Natural killer cell (primary cell): ENCODE data around the gene NDEL1. TPM values are rescaled to one million over a fixed set of nuclear protein-coding genes. Genes with fewer than 3 reads are reported as not detected.

ENCODE experiments used
- ATAC-seq, 3 donors: fragments of 150-1000 bp in 2 of 3; fragments of 200-7000 bp in 1 of 3; cut with Tn5 transposase; 1 replicate in 1 of 3; 2 replicates in 2 of 3; pipeline ENCODE4 v1.10.0; 2021; ENCODE audit warnings: mild to moderate bottlenecking in 2 of 3, moderate library complexity in 2 of 3
- DNase-seq, 2 donors: peaks; one replicate each; pipeline versions ENCODE4 v3.0.0 to v3.0.0-alpha.2; 2013 to 2021; ENCODE audit warnings: mixed read lengths in 1 of 2
- H3K27ac ChIP-seq: one replicate; pipeline ENCODE4 v1.5.1; 2013; ENCODE audit warnings: mild to moderate bottlenecking, low read length
- H3K27me3 ChIP-seq: one replicate; pipeline ENCODE4 v1.6.1; 2013; ENCODE audit warnings: low read length; ENCODE audit not compliant: control insufficient read depth, insufficient read depth
- H3K36me3 ChIP-seq: one replicate; pipeline ENCODE4 v1.6.1; 2013; ENCODE audit warnings: low read length; ENCODE audit not compliant: control insufficient read depth, insufficient read depth
- H3K4me1 ChIP-seq: one replicate; pipeline ENCODE4 v1.6.1; 2013; ENCODE audit warnings: low read length; ENCODE audit not compliant: control insufficient read depth, insufficient read depth
- H3K4me3 ChIP-seq: one replicate; pipeline ENCODE4 v1.5.1; 2013; ENCODE audit warnings: low read length
- H3K9me3 ChIP-seq: one replicate; pipeline ENCODE4 v1.6.1; 2013; ENCODE audit warnings: low read length; ENCODE audit not compliant: control insufficient read depth, insufficient read depth
- H3K27ac Mint-ChIP-seq, 2 donors: one replicate each; pipeline ENCODE4 v1.8.0; 2022; ENCODE audit warnings: mild to moderate bottlenecking in 2 of 2, mixed read lengths in 2 of 2, moderate library complexity in 1 of 2
- H3K27me3 Mint-ChIP-seq, 2 donors: one replicate each; pipeline ENCODE4 v1.8.0; 2022; ENCODE audit warnings: low read depth in 2 of 2, mixed read lengths in 2 of 2
- H3K36me3 Mint-ChIP-seq: one replicate; pipeline ENCODE4 v1.8.0; 2022; ENCODE audit warnings: mixed read lengths
- H3K4me1 Mint-ChIP-seq, 2 donors: one replicate each; pipeline ENCODE4 v1.8.0; 2022; ENCODE audit warnings: mixed read lengths in 2 of 2
- H3K4me3 Mint-ChIP-seq: one replicate; pipeline ENCODE4 v1.8.0; 2022; ENCODE audit warnings: mild to moderate bottlenecking, moderate library complexity, mixed read lengths
- H3K9me3 Mint-ChIP-seq, 2 donors: one replicate each; pipeline ENCODE4 v1.8.0; 2022; ENCODE audit warnings: mixed read lengths in 2 of 2
- WGBS: methylation state at CpG from one replicate; pipeline ENCODE4 v1.1.7; 2013; ENCODE audit warnings: missing lambda C conversion rate; ENCODE audit not compliant: insufficient coverage; 5-methylcytosine and 5-hydroxymethylcytosine counted together
- intact Hi-C: fragments of 100-400 bp; cut with micrococcal nuclease; formaldehyde crosslinking; loops from one replicate; pipeline ENCODE4 v1.14.2; 2022
- total RNA-seq, 4 donors: library from RNA; stranded (reverse); fragments of 120-200 nt in 1 of 4; gene quantifications; one replicate each; pipeline versions ENCODE4 v1.2.3 to v1.2.4, GENCODE V29; 2013 to 2022
- TF ChIP-seq, protein P1 (sequence below): fragments of 200-600 bp; IDR thresholded peaks from one replicate; pipeline ENCODE4 v1.8.0; 2022; ENCODE audit warnings: antibody characterized with exemption

Gene NDEL1
- total RNA-seq, 3 donors from 2014 or later (not counting 1 experiment from before 2014, with no cell fraction given): 174 to 219 (median 193) TPM

DNA sequence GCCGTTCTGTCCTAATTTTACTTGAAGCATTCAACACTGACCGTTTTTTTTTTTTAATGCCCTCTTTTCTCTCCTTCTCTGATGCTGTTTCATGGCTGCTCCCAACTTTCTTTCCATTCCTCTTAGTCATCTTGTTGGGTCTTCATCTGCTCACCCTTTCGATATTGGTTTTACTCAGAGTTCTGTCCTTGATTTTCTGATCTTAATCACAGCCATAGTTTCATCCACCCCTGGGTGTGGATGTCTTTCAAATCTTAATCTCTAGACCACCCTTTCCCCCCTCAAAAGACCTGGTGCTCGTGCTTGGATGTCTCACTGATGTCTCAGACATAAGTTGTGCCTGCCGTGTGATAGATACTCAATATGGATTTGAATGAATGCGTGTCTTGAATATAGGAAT, 22.4 kb downstream of the NDEL1 start:
- TF ChIP-seq, protein P1, sequence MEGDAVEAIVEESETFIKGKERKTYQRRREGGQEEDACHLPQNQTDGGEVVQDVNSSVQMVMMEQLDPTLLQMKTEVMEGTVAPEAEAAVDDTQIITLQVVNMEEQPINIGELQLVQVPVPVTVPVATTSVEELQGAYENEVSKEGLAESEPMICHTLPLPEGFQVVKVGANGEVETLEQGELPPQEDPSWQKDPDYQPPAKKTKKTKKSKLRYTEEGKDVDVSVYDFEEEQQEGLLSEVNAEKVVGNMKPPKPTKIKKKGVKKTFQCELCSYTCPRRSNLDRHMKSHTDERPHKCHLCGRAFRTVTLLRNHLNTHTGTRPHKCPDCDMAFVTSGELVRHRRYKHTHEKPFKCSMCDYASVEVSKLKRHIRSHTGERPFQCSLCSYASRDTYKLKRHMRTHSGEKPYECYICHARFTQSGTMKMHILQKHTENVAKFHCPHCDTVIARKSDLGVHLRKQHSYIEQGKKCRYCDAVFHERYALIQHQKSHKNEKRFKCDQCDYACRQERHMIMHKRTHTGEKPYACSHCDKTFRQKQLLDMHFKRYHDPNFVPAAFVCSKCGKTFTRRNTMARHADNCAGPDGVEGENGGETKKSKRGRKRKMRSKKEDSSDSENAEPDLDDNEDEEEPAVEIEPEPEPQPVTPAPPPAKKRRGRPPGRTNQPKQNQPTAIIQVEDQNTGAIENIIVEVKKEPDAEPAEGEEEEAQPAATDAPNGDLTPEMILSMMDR: no peak
- DNase-seq: no peak
- no peaks in the 10 kb centered on the region for H3K4me1 ChIP-seq
- H3K27ac ChIP-seq: no peak overlapping the region
- intact Hi-C loops: no loop called here
- 99% methylated on average over 6 of the region's 6 CpGs for WGBS
- peaks cover 90% of the 10 kb centered on the region for H3K36me3 ChIP-seq
- no peaks in the 10 kb centered on the region for H3K27me3 ChIP-seq
- no peak for ATAC-seq
- Mint-ChIP-seq H3K27me3 (no peaks in the 10 kb centered on the region), H3K4me1 (peaks cover 6 to 24% of the 10 kb centered on the region in 2 donors), H3K36me3 (peaks cover 14% of the 10 kb centered on the region), H3K9me3 (no peaks in the 10 kb centered on the region), H3K27ac (peak overlapping the region in 1 of 2 donors; percentile 20), H3K4me3 (no peak overlapping the region)
- H3K9me3 ChIP-seq: no peaks in the 10 kb centered on the region
- no peak overlapping the region for H3K4me3 ChIP-seq

DNA sequence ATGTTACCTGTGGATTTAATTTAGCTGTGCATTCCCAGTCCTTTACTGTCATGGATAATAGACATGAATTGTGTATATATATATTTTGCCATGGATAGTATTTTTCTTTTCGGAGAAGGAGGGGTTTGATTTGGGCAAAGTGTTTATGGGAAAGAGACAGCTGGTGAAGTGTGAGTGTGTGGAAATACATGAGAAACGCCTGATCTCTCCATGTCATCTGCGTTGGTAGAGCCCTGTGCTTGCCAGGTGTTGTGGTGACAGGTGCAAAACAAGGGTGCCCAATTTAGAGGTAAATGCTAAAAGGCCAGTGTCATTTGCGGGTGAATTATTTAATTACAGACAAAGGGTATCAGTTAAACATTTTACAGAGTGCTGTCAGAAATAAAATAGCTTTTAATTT, 23.4 kb downstream of the NDEL1 start:
- no peaks in the 10 kb centered on the region for H3K27me3 Mint-ChIP-seq
- TF ChIP-seq, protein P1: no peak
- H3K36me3 Mint-ChIP-seq: peaks cover 14% of the 10 kb centered on the region
- Histone ChIP-seq H3K36me3 (peaks cover 89% of the 10 kb centered on the region), H3K9me3 (no peaks in the 10 kb centered on the region), H3K27me3 (no peaks in the 10 kb centered on the region), H3K27ac (no peak overlapping the region), H3K4me1 (no peaks in the 10 kb centered on the region), H3K4me3 (no peak overlapping the region)
- peaks cover 9 to 27% of the 10 kb centered on the region in 2 donors for H3K4me1 Mint-ChIP-seq
- no peak overlapping the region for H3K4me3 Mint-ChIP-seq
- H3K27ac Mint-ChIP-seq: no peak overlapping the region
- 94% methylated on average over 4 of the region's 4 CpGs for WGBS
- intact Hi-C loops: no loop called here
- H3K9me3 Mint-ChIP-seq: no peaks in the 10 kb centered on the region
- DNase-seq (no peak), ATAC-seq (no peak)

DNA sequence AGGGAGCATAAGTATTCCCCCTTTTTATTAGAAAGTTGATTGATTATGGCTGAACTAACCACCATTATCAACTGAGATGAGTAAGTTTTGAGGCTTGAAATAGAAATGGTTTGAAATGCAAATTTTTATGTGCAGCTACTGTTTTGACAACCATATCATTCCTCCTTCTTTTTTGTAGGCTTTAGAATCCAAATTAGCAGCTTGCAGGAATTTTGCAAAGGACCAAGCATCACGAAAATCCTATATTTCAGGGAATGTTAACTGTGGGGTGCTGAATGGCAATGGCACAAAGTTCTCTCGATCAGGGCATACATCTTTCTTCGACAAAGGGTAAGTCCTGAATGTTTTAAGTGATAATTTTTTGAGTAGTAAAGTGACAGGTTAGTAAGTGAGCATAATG, 24.1 kb downstream of the NDEL1 start:
- Histone ChIP-seq H3K27me3 (no peaks in the 10 kb centered on the region), H3K4me1 (no peaks in the 10 kb centered on the region), H3K4me3 (no peak overlapping the region), H3K9me3 (no peaks in the 10 kb centered on the region), H3K27ac (no peak overlapping the region), H3K36me3 (peaks cover 83% of the 10 kb centered on the region)
- H3K36me3 Mint-ChIP-seq: peaks cover 14% of the 10 kb centered on the region
- H3K9me3 Mint-ChIP-seq: no peaks in the 10 kb centered on the region
- peaks cover 15 to 34% of the 10 kb centered on the region in 2 donors for H3K4me1 Mint-ChIP-seq
- ATAC-seq: no peak
- no peaks in the 10 kb centered on the region for H3K27me3 Mint-ChIP-seq
- WGBS: 99% methylated on average over 3 of the region's 3 CpGs
- no peak overlapping the region for H3K27ac Mint-ChIP-seq
- no peak for DNase-seq
- intact Hi-C loops: no loop called here
- TF ChIP-seq, protein P1: no peak
- no peak overlapping the region for H3K4me3 Mint-ChIP-seq

DNA sequence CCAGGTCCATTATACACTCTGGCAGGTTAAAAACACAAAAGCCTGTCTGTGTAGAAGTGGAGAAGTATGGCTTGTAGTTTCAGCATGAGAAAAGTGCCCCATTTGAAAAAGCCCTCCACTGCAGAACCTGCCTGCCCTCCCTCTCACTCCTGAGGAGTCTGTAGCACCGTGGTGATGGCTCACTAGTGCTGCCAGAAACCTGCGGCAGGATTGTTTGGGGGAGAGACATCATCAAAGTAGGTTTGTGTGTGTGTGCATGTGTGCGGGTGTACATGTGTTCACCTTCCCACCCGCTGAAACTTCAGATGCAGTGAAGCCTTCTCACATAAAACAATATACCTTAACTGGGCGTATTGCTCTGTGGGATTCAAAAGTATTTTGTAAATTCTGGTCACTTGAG, 26.9 kb downstream of the NDEL1 start:
- no peaks in the 10 kb centered on the region for H3K9me3 Mint-ChIP-seq
- intact Hi-C loops: no loop called here
- WGBS: 97% methylated on average over 4 of the region's 5 CpGs
- H3K4me1 Mint-ChIP-seq: peaks cover 19 to 32% of the 10 kb centered on the region in 2 donors
- TF ChIP-seq, protein P1: no peak
- H3K36me3 ChIP-seq: peaks cover 84% of the 10 kb centered on the region
- no peak overlapping the region for H3K4me3 Mint-ChIP-seq
- no peak overlapping the region for H3K27ac ChIP-seq
- no peak overlapping the region for H3K4me3 ChIP-seq
- DNase-seq: no peak
- no peak for ATAC-seq
- no peaks in the 10 kb centered on the region for H3K4me1 ChIP-seq
- no peaks in the 10 kb centered on the region for H3K9me3 ChIP-seq
- H3K36me3 Mint-ChIP-seq: peaks cover 7% of the 10 kb centered on the region
- H3K27me3 ChIP-seq: no peaks in the 10 kb centered on the region
- H3K27ac Mint-ChIP-seq: no peak overlapping the region
- no peaks in the 10 kb centered on the region for H3K27me3 Mint-ChIP-seq
